Ishikawa (cell line): ENCODE results near the gene PDE6A.

ENCODE experiments used
- CEBPB ChIP-seq: IDR thresholded peaks from 2 replicates; pipeline ENCODE4 v1.6.1; 2012
- CREB1 ChIP-seq: IDR thresholded peaks from 2 replicates; pipeline ENCODE4 v1.6.1; 2012; ENCODE audit warnings: low read depth
- EGR1 ChIP-seq: IDR thresholded peaks from 2 replicates; pipeline ENCODE4 v1.6.1; 2012
- EP300 ChIP-seq: IDR thresholded peaks from 2 replicates; pipeline ENCODE4 v1.6.1; 2012; ENCODE audit warnings: borderline replicate concordance
- FOXM1 ChIP-seq: IDR thresholded peaks from 2 replicates; pipeline ENCODE4 v1.6.1; 2012; ENCODE audit warnings: low read depth, borderline replicate concordance
- NFIC ChIP-seq: IDR thresholded peaks from 2 replicates; pipeline ENCODE4 v1.6.1; 2012
- RAD21 ChIP-seq: IDR thresholded peaks from 2 replicates; pipeline ENCODE4 v1.6.1; 2012; ENCODE audit warnings: low read depth
- REST ChIP-seq: IDR thresholded peaks from 2 replicates; pipeline ENCODE4 v1.6.1; 2012; ENCODE audit warnings: low read depth, mild to moderate bottlenecking
- TAF1 ChIP-seq: IDR thresholded peaks from 2 replicates; pipeline ENCODE4 v1.6.1; 2012; ENCODE audit warnings: low read depth, mild to moderate bottlenecking
- TCF12 ChIP-seq: IDR thresholded peaks from 2 replicates; pipeline ENCODE4 v1.6.1; 2012; ENCODE audit warnings: low read depth
- TEAD4 ChIP-seq: IDR thresholded peaks from 2 replicates; pipeline ENCODE4 v1.6.1; 2012
- YY1 ChIP-seq: IDR thresholded peaks from 2 replicates; pipeline ENCODE4 v1.6.1; 2012; ENCODE audit warnings: low read depth
- ZBTB7A ChIP-seq: IDR thresholded peaks from 2 replicates; pipeline ENCODE4 v1.6.1; 2012; ENCODE audit warnings: low read depth
- TF ChIP-seq, protein P1 (sequence below): IDR thresholded peaks from 2 replicates; pipeline ENCODE4 v1.6.1; 2012
- TF ChIP-seq, protein P2 (sequence below): IDR thresholded peaks from 2 replicates; pipeline ENCODE4 v1.6.1; 2012

PDE6A gene

GRCh38 chr5:149820536-149821510 is 123.8 kb downstream of the PDE6A start:
- no peak for TF ChIP-seq REST
- TF ChIP-seq TEAD4, result no peak
- no peak for TF ChIP-seq CEBPB
- TF ChIP-seq EP300, result no peak
- TF ChIP-seq, protein P1, sequence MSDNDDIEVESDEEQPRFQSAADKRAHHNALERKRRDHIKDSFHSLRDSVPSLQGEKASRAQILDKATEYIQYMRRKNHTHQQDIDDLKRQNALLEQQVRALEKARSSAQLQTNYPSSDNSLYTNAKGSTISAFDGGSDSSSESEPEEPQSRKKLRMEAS, result no peak
- no peak for TF ChIP-seq RAD21
- no peak for TF ChIP-seq FOXM1
- no peak for TF ChIP-seq NFIC
- TF ChIP-seq, protein P2, sequence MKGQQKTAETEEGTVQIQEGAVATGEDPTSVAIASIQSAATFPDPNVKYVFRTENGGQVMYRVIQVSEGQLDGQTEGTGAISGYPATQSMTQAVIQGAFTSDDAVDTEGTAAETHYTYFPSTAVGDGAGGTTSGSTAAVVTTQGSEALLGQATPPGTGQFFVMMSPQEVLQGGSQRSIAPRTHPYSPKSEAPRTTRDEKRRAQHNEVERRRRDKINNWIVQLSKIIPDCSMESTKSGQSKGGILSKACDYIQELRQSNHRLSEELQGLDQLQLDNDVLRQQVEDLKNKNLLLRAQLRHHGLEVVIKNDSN, result no peak
- no peak for TF ChIP-seq TCF12
- TF ChIP-seq CREB1, result no peak
- TF ChIP-seq TAF1, result no peak
- no peak for TF ChIP-seq EGR1

GRCh38 chr5:149820012-149820411 is 124.6 kb downstream of the PDE6A start:
- TF ChIP-seq REST (no peak), TAF1 (no peak), TEAD4 (no peak), EP300 (no peak), FOXM1 (no peak), YY1 (no peak), CREB1 (no peak), NFIC (no peak), RAD21 (no peak), CEBPB (no peak), ZBTB7A (no peak), TCF12 (no peak), EGR1 (no peak)
- TF ChIP-seq, protein P2, result no peak
- TF ChIP-seq, protein P1, result no peak

GRCh38 chr5:149818116-149818515 is 126.5 kb downstream of the PDE6A start:
- TF ChIP-seq ZBTB7A (no peak), FOXM1 (no peak), TAF1 (no peak), YY1 (no peak), CEBPB (no peak), TCF12 (no peak), CREB1 (no peak), REST (no peak), NFIC (no peak), EP300 (no peak), TEAD4 (no peak), RAD21 (no peak), EGR1 (no peak)
- TF ChIP-seq, protein P2, result no peak
- TF ChIP-seq, protein P1, result no peak
